ENCODE data around the gene GCNT1. TPM values are rescaled to one million over a fixed set of nuclear protein-coding genes. Genes with fewer than 3 reads are reported as not detected.

The GCNT1 gene
- total and polyA plus RNA-seq, 2 donors (not counting 1 experiment from before 2014, with no cell fraction given): 27.7 to 41.5 TPM

- TF ChIP-seq, protein P1, sequence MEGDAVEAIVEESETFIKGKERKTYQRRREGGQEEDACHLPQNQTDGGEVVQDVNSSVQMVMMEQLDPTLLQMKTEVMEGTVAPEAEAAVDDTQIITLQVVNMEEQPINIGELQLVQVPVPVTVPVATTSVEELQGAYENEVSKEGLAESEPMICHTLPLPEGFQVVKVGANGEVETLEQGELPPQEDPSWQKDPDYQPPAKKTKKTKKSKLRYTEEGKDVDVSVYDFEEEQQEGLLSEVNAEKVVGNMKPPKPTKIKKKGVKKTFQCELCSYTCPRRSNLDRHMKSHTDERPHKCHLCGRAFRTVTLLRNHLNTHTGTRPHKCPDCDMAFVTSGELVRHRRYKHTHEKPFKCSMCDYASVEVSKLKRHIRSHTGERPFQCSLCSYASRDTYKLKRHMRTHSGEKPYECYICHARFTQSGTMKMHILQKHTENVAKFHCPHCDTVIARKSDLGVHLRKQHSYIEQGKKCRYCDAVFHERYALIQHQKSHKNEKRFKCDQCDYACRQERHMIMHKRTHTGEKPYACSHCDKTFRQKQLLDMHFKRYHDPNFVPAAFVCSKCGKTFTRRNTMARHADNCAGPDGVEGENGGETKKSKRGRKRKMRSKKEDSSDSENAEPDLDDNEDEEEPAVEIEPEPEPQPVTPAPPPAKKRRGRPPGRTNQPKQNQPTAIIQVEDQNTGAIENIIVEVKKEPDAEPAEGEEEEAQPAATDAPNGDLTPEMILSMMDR (conservative IDR thresholded peaks at IDR 0.05 in 1 of 2, IDR thresholded peaks at IDR 0.05 in 1 of 2; ENCODE audit: low read depth in 1 of 2, low read length in 2 of 2): no peak
- no peak for TF ChIP-seq EZH2 (IDR thresholded peaks at IDR 0.05; ENCODE audit: low read length, missing control alignments)
- peaks cover 3% of the 10 kb centered on the region for H3K4me1 ChIP-seq (ENCODE audit: control insufficient read depth, extremely low read depth, insufficient read depth, low read length)
These were observed 93.9 kb downstream of the GCNT1 start for GRCh38 chr9:76552751-76553455.

DNA sequence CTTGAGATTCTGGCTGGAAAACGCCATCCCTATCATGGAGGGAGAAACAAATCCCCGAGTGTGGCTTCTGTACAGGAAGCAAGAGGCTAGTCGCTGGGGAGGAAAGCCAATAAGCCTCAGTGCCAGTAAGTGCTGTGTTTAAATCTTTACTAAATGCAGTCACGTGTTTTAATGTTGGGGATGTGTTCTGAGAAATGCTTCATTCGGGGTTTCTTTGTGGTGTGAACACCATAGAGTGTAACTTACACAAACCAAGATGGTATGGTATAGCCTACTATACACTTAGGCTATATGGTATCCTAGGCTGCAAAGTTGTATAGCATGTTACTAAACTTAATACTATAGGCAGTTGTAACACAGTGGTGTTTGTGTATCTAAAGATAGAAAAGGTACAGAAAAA lies 94.7 kb downstream of the GCNT1 start:
- no peak for DNase-seq (ENCODE audit: low read depth in 2 of 2)
- Histone ChIP-seq H4K20me1 (ENCODE audit: control insufficient read depth, extremely low read depth, insufficient read depth, low read length) (no peaks in the 10 kb centered on the region), H3K4me2 (ENCODE audit: extremely low read depth, insufficient read depth, low read length) (no peak overlapping the region), H3K4me1 (ENCODE audit: control insufficient read depth, extremely low read depth, insufficient read depth, low read length) (peaks cover 6% of the 10 kb centered on the region), H3K9me3 (ENCODE audit: control insufficient read depth, insufficient read depth, low read depth, low read length) (no peaks in the 10 kb centered on the region), H3K4me3 (replicated peaks in 1 of 4; ENCODE audit: control extremely low read depth in 1 of 4, insufficient read depth in 1 of 4, low read depth in 3 of 4, low read length in 4 of 4) (no peak overlapping the region), H3K27me3 (ENCODE audit: control insufficient read depth, insufficient read depth, low read length) (no peaks in the 10 kb centered on the region), H3K79me2 (ENCODE audit: control insufficient read depth, insufficient read depth, low read length) (no peaks in the 10 kb centered on the region), H3K27ac (ENCODE audit: insufficient read depth, low read length) (no peak overlapping the region), H2AFZ (ENCODE audit: low read length) (no peak overlapping the region), H3K36me3 (ENCODE audit: control insufficient read depth, insufficient read depth, low read length) (no peaks in the 10 kb centered on the region), H3K9ac (ENCODE audit: insufficient read depth, low read length) (no peak overlapping the region)
- TF ChIP-seq, protein P1 (conservative IDR thresholded peaks at IDR 0.05 in 1 of 2, IDR thresholded peaks at IDR 0.05 in 1 of 2; ENCODE audit: low read depth in 1 of 2, low read length in 2 of 2): no peak
- no peak for TF ChIP-seq EZH2 (IDR thresholded peaks at IDR 0.05; ENCODE audit: low read length, missing control alignments)

More at GRCh38 chr9:76552751-76553455, 93.9 kb downstream of the GCNT1 start:
- H3K9ac ChIP-seq (ENCODE audit: insufficient read depth, low read length): no peak overlapping the region
- H3K27ac ChIP-seq (ENCODE audit: insufficient read depth, low read length): no peak overlapping the region
- no peaks in the 10 kb centered on the region for H3K36me3 ChIP-seq (ENCODE audit: control insufficient read depth, insufficient read depth, low read length)
- no peaks in the 10 kb centered on the region for H3K79me2 ChIP-seq (ENCODE audit: control insufficient read depth, insufficient read depth, low read length)
- H3K27me3 ChIP-seq (ENCODE audit: control insufficient read depth, insufficient read depth, low read length): no peaks in the 10 kb centered on the region
- no peaks in the 10 kb centered on the region for H3K9me3 ChIP-seq (ENCODE audit: control insufficient read depth, insufficient read depth, low read depth, low read length)
- no peak overlapping the region for H3K4me2 ChIP-seq (ENCODE audit: extremely low read depth, insufficient read depth, low read length)
- no peak for DNase-seq (ENCODE audit: low read depth in 2 of 2)
- H3K4me3 ChIP-seq (replicated peaks in 1 of 4; ENCODE audit: control extremely low read depth in 1 of 4, insufficient read depth in 1 of 4, low read depth in 3 of 4, low read length in 4 of 4): no peak overlapping the region
- no peaks in the 10 kb centered on the region for H4K20me1 ChIP-seq (ENCODE audit: control insufficient read depth, extremely low read depth, insufficient read depth, low read length)
- H2AFZ ChIP-seq (ENCODE audit: low read length): no peak overlapping the region

Other genes starting within 250 kb of the GCNT1 start
- 21.3 and 22.8 TPM in 2 replicates for gene RFK, start 64.8 kb upstream of the GCNT1 start, total RNA-seq
- gene RFK, start 64.8 kb upstream of the GCNT1 start, polyA plus RNA-seq: 27.5 and 28.9 TPM in 2 replicates

All from fibroblast of lung (primary cell).